Endothelial cell of umbilical vein (primary cell): ENCODE results near the gene SLC17A9. TPM values are rescaled to one million over a fixed set of nuclear protein-coding genes. Genes with fewer than 3 reads are reported as not detected.

Source experiments
- BruUV-seq: library from RNA; stranded (reverse); fragments of 400-500 nt; replicated peaks from 2 replicates; lab custom pipeline; 2021; lab: Mats Ljungman, UMichigan
- CTCF ChIA-PET: fragments of 300-600, 350-600 bp; sonication (Branson Sonifier 250); formaldehyde crosslinking; loops from one replicate; lab custom pipeline; 2021; ENCODE audit warnings: antibody characterized with exemption, inconsistent platforms; lab: Charles Lee
- POLR2A ChIA-PET: fragments of 300-600, 350-600 bp; sonication (Branson Sonifier 250); formaldehyde crosslinking; loops from one replicate; lab custom pipeline; 2021; ENCODE audit warnings: antibody characterized with exemption, inconsistent platforms; lab: Charles Lee
- DNase-seq: peaks from one replicate; pipeline ENCODE4 v3.0.0-alpha.2; 2011; ENCODE audit warnings: low read depth, low spot score
- FAIRE-seq: peaks from 2 replicates; lab custom pipeline; 2011; peaks lifted over from hg19 to GRCh38; lab: Jason Lieb, UNC
- H2AFZ ChIP-seq: 2 replicates; pipeline ENCODE4 v1.6.0; 2012; ENCODE audit warnings: low read depth, low read length, control low read depth, inconsistent platforms
- H3K27ac ChIP-seq: 2 replicates; pipeline ENCODE4 v1.5.1; 2011; ENCODE audit warnings: low read depth, mild to moderate bottlenecking, control low read depth, low read length, moderate library complexity; ENCODE audit not compliant: insufficient read depth
- H3K27me3 ChIP-seq, 2 experiments: 2 replicates each; pipeline versions ENCODE4 v1.6.0 to v1.6.1; 2011; ENCODE audit warnings: low read length in 2 of 2, mixed read lengths in 1 of 2; ENCODE audit not compliant: control insufficient read depth in 2 of 2, insufficient read depth in 2 of 2
- H3K36me3 ChIP-seq, 2 experiments: 2 replicates in 1 of 2; 3 replicates in 1 of 2; pipeline ENCODE4 v1.5.1; 2011; ENCODE audit warnings: low read length in 2 of 2, mild to moderate bottlenecking in 1 of 2, moderate library complexity in 1 of 2; ENCODE audit not compliant: control insufficient read depth in 2 of 2, insufficient read depth in 2 of 2; ENCODE audit errors: extremely low read depth in 1 of 2
- H3K4me1 ChIP-seq: 3 replicates; pipeline ENCODE4 v1.5.1; 2011; ENCODE audit warnings: mild to moderate bottlenecking, low read length; ENCODE audit not compliant: control insufficient read depth, insufficient read depth; ENCODE audit errors: extremely low read depth
- H3K4me2 ChIP-seq: 2 replicates; pipeline ENCODE4 v1.6.1; 2011; ENCODE audit warnings: low read length, control low read depth, mixed read lengths; ENCODE audit not compliant: insufficient read depth
- H3K4me3 ChIP-seq, 3 experiments: fragments of 200-600 bp in 1 of 3; sonication (generic), shearing (Covaris generic) in 1 of 3; replicated peaks in 1 of 3; 2 replicates each; pipeline ENCODE4 v1.5.1; 2011 to 2016; ENCODE audit warnings: control low read depth in 3 of 3, low read length in 3 of 3, mild to moderate bottlenecking in 2 of 3, inconsistent platforms in 1 of 3, low read depth in 1 of 3, moderate library complexity in 1 of 3; ENCODE audit not compliant: insufficient read depth in 1 of 3
- H3K79me2 ChIP-seq: 2 replicates; pipeline ENCODE4 v1.6.0; 2012; ENCODE audit warnings: low read length, inconsistent platforms; ENCODE audit not compliant: control insufficient read depth, insufficient read depth
- H3K9ac ChIP-seq: replicated peaks from 2 replicates; pipeline ENCODE3; 2011; ENCODE audit warnings: low read length, control low read depth; ENCODE audit not compliant: insufficient read depth; ENCODE audit errors: extremely low read depth
- H3K9me1 ChIP-seq: replicated peaks from 3 replicates; pipeline ENCODE4 v1.6.0; 2011; ENCODE audit warnings: mild to moderate bottlenecking, low read length; ENCODE audit not compliant: control insufficient read depth, insufficient read depth; ENCODE audit errors: extremely low read depth
- H3K9me3 ChIP-seq: replicated peaks from 2 replicates; pipeline ENCODE4 v1.5.1; 2012; ENCODE audit warnings: low read length, inconsistent platforms; ENCODE audit not compliant: control insufficient read depth, insufficient read depth
- H4K20me1 ChIP-seq: replicated peaks from 2 replicates; pipeline ENCODE3; 2011; ENCODE audit warnings: mild to moderate bottlenecking, low read length; ENCODE audit not compliant: control insufficient read depth, insufficient read depth; ENCODE audit errors: extremely low read depth
- EZH2 ChIP-seq: IDR thresholded peaks from 2 replicates; pipeline ENCODE4 v1.6.1; 2012; ENCODE audit warnings: borderline replicate concordance, low read depth, mild to moderate bottlenecking, moderate library complexity, low read length, inconsistent platforms; ENCODE audit not compliant: severe bottlenecking
- FOS ChIP-seq: IDR thresholded peaks from 2 replicates; pipeline ENCODE4 v1.6.1; 2011; ENCODE audit warnings: mild to moderate bottlenecking, low read length, moderate library complexity, borderline replicate concordance; ENCODE audit not compliant: insufficient read depth
- GATA2 ChIP-seq: IDR thresholded peaks from 2 replicates; pipeline ENCODE4 v1.7.0; 2011; ENCODE audit warnings: low read depth, mild to moderate bottlenecking, moderate library complexity, mixed read lengths, low read length; ENCODE audit not compliant: insufficient read length, insufficient read depth
- JUN ChIP-seq: IDR thresholded peaks from 2 replicates; pipeline ENCODE4 v1.6.1; 2011; ENCODE audit warnings: borderline replicate concordance, low read depth; ENCODE audit not compliant: insufficient read length, insufficient read depth
- MYC ChIP-seq: IDR thresholded peaks from one replicate; pipeline ENCODE4 v1.6.1; 2011; ENCODE audit warnings: mild to moderate bottlenecking, low read depth, low read length
- POLR2A ChIP-seq: IDR thresholded peaks from 2 replicates; pipeline ENCODE4 v1.6.1; 2012; ENCODE audit warnings: low read depth, mild to moderate bottlenecking, control low read depth, low read length
- POLR2AphosphoS5 ChIP-seq: IDR thresholded peaks from 2 replicates; pipeline ENCODE4 v1.6.1; 2012; ENCODE audit warnings: low read depth, mild to moderate bottlenecking, control low read depth, low read length, moderate library complexity; ENCODE audit not compliant: insufficient read depth
- dilution Hi-C: fragments of 300-500 bp; cut with MboI; formaldehyde crosslinking; loops from one replicate; pipeline ENCODE4 v1.15.0; 2019; ENCODE audit warnings: low sequenced_read_pairs; ENCODE audit not compliant: extremely low pct_ligation_motif_present
- intact Hi-C: fragments of 100-400 bp; cut with micrococcal nuclease; formaldehyde crosslinking; loops from one replicate; pipeline ENCODE4 v1.10.0; 2022
- polyA plus RNA-seq, 4 experiments: library from polyadenylated mRNA; depleted of rRNA in 3 of 4; stranded (reverse) in 3 of 4; unstranded in 1 of 4; fragments of >200 nt; gene quantifications; 2 replicates each; pipeline versions ENCODE4 v1.2.1 to v1.2.3, GENCODE V29; 2011 to 2012; ENCODE audit warnings: missing spikeins in 1 of 4
- total RNA-seq: library from RNA; stranded (reverse); gene quantifications from 2 replicates; pipeline ENCODE4 v1.2.3, GENCODE V29; 2021
- TF ChIP-seq, protein P1 (sequence below): IDR thresholded peaks from 2 replicates; pipeline ENCODE4 v1.6.1; 2011; ENCODE audit not compliant: insufficient read depth, insufficient read length
- TF ChIP-seq, protein P2 (sequence below), 2 donors: IDR thresholded peaks; 1 replicate in 1 of 2; 2 replicates in 1 of 2; pipeline ENCODE4 v1.5.1; 2011; ENCODE audit warnings: low read length in 2 of 2, mild to moderate bottlenecking in 2 of 2, moderate library complexity in 2 of 2, control low read depth in 1 of 2, inconsistent platforms in 1 of 2, low read depth in 1 of 2; ENCODE audit not compliant: insufficient read depth in 1 of 2; ENCODE audit errors: extremely low read depth in 1 of 2

SLC17A9 gene
- total and polyA plus RNA-seq, 2 donors (not counting 3 experiments of a cell fraction or from before 2014, with no cell fraction given) = 38.2 to 44.5 TPM

DNA sequence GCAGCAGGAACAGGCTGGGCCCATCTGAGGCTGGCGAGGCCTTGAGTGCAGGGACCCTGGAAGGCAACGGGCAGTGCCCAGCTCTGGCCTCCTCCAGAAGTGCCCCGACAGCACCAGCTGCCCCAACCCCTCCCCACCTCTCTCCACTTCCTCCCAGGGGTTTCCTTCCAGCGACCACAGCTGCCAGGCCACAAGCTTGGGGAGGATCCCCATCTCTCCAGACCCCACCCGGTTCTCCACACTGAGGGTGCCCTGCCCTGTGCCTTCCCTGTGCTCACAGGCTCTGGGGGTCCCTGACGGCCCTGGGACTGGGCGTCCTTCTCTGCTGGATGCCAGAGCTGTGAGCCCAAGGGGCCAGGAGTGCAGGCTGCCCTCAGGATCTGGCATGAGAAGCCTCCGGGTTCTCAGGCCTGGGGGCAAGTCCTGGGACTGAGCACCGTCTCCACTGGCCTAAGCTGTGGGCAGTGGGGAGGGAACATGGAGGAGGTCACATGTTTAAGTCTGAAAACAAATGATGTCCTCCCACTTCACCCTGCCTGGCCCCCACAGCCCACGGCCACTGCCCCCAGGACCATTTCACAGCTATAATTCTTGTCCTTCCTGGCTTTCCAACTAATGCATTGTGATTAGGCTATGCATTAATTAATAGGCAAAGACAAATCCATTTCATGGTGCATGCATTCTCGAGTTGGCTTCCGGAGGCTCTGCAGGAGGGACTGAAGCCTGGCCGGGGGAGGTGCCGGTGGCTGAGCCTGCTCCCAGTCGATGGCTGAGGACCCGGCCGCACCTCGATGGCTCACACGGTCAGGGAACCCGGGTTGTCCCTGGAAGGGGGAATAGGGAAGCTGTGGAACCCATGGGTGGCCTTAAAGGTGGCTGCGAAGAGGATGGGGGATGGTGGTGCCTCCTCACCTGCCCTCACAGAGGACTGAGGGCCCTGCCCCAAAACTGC is 29.9 kb downstream of the SLC17A9 start:
- intact Hi-C loops = no loop called here
- FAIRE-seq (no peak), DNase-seq (no peak)
- Histone ChIP-seq H3K9me1 (no peaks in the 10 kb centered on the region), H4K20me1 (no peaks in the 10 kb centered on the region), H3K27ac (no peak overlapping the region), H3K4me1 (no peaks in the 10 kb centered on the region), H3K36me3 (no peaks in the 10 kb centered on the region), H3K9ac (no peak overlapping the region), H3K79me2 (no peaks in the 10 kb centered on the region), H3K9me3 (no peaks in the 10 kb centered on the region), H3K4me3 (no peak overlapping the region), H2AFZ (no peak overlapping the region), H3K27me3 (peaks cover 20 to 21% of the 10 kb centered on the region in 2 experiments), H3K4me2 (no peak overlapping the region)
- POLR2A ChIA-PET = interaction anchor here (0.6 kb wide), 1 partner anchor 909 kb away, joined by 10 read pairs; no protein-coding TSS in a partner anchor
- TF ChIP-seq MYC (no peak), FOS (no peak), GATA2 (no peak), POLR2A (no peak), POLR2AphosphoS5 (no peak), EZH2 (no peak), JUN (no peak)
- TF ChIP-seq, protein P1, sequence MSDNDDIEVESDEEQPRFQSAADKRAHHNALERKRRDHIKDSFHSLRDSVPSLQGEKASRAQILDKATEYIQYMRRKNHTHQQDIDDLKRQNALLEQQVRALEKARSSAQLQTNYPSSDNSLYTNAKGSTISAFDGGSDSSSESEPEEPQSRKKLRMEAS = no peak
- TF ChIP-seq, protein P2, sequence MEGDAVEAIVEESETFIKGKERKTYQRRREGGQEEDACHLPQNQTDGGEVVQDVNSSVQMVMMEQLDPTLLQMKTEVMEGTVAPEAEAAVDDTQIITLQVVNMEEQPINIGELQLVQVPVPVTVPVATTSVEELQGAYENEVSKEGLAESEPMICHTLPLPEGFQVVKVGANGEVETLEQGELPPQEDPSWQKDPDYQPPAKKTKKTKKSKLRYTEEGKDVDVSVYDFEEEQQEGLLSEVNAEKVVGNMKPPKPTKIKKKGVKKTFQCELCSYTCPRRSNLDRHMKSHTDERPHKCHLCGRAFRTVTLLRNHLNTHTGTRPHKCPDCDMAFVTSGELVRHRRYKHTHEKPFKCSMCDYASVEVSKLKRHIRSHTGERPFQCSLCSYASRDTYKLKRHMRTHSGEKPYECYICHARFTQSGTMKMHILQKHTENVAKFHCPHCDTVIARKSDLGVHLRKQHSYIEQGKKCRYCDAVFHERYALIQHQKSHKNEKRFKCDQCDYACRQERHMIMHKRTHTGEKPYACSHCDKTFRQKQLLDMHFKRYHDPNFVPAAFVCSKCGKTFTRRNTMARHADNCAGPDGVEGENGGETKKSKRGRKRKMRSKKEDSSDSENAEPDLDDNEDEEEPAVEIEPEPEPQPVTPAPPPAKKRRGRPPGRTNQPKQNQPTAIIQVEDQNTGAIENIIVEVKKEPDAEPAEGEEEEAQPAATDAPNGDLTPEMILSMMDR (IDR thresholded peaks at IDR 0.05; ENCODE audit: extremely low read depth in 1 of 2, insufficient read depth in 1 of 2, low read depth in 1 of 2, low read length in 2 of 2) = no peak
- BruUV-seq = no TSS peak
- dilution Hi-C loops = no loop called here
- CTCF ChIA-PET = interaction anchor here (1.6 to 4.0 kb wide), 2 partner anchors 10 to 12 kb away, joined by 3 to 18 read pairs; no protein-coding TSS in a partner anchor
